ENCODE data around the gene ATG10. TPM values are rescaled to one million over a fixed set of nuclear protein-coding genes. Genes with fewer than 3 reads are reported as not detected.

ATG10 gene
- polyA plus RNA-seq, 1 donor from 2014 or later, result 12.1 TPM

DNA sequence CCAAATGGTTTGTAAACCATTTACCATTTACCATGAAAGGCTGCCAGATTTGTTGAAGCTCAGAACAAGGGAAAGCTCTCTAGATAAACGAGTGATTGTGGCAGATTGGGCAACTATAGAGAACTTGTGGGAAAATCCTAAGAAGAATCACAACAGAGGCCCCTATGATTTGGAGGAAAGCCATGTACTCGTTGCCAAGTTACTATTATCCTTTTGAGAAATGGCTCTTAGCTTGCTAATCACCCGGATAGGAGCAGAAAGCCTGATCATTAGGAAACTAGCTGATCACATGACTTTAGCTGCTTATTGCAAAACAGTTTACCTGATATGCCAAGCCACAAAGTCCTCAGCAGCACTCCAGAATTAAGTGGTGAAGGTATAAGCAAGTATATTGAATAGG, 23.5 kb upstream of the ATG10 start:
- no peak overlapping the region for H3K4me2 ChIP-seq (ENCODE audit: low read length)
- no peaks in the 10 kb centered on the region for H3K9me2 ChIP-seq (ENCODE audit: insufficient read depth, low read length)
- no peaks in the 10 kb centered on the region for H3F3A ChIP-seq (ENCODE audit: insufficient read depth, low read length, poor library complexity, severe bottlenecking)
- no peak overlapping the region for H3K27ac ChIP-seq (ENCODE audit: low read length)
- no peak overlapping the region for H2AFZ ChIP-seq (ENCODE audit: low read depth, low read length)
- H3K9ac ChIP-seq (ENCODE audit: low read length), result no peak overlapping the region
- TF ChIP-seq, protein P1, sequence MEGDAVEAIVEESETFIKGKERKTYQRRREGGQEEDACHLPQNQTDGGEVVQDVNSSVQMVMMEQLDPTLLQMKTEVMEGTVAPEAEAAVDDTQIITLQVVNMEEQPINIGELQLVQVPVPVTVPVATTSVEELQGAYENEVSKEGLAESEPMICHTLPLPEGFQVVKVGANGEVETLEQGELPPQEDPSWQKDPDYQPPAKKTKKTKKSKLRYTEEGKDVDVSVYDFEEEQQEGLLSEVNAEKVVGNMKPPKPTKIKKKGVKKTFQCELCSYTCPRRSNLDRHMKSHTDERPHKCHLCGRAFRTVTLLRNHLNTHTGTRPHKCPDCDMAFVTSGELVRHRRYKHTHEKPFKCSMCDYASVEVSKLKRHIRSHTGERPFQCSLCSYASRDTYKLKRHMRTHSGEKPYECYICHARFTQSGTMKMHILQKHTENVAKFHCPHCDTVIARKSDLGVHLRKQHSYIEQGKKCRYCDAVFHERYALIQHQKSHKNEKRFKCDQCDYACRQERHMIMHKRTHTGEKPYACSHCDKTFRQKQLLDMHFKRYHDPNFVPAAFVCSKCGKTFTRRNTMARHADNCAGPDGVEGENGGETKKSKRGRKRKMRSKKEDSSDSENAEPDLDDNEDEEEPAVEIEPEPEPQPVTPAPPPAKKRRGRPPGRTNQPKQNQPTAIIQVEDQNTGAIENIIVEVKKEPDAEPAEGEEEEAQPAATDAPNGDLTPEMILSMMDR (IDR thresholded peaks at IDR 0.05; ENCODE audit: poor library complexity, severe bottlenecking), result no peak
- TF ChIP-seq RAD21 (conservative IDR thresholded peaks at IDR 0.05), result no peak
- TF ChIP-seq EP300 (conservative IDR thresholded peaks at IDR 0.05; ENCODE audit: poor library complexity, severe bottlenecking), result no peak
- no peak for TF ChIP-seq MXI1 (conservative IDR thresholded peaks at IDR 0.05; ENCODE audit: poor library complexity, severe bottlenecking)
- TF ChIP-seq, protein P2, sequence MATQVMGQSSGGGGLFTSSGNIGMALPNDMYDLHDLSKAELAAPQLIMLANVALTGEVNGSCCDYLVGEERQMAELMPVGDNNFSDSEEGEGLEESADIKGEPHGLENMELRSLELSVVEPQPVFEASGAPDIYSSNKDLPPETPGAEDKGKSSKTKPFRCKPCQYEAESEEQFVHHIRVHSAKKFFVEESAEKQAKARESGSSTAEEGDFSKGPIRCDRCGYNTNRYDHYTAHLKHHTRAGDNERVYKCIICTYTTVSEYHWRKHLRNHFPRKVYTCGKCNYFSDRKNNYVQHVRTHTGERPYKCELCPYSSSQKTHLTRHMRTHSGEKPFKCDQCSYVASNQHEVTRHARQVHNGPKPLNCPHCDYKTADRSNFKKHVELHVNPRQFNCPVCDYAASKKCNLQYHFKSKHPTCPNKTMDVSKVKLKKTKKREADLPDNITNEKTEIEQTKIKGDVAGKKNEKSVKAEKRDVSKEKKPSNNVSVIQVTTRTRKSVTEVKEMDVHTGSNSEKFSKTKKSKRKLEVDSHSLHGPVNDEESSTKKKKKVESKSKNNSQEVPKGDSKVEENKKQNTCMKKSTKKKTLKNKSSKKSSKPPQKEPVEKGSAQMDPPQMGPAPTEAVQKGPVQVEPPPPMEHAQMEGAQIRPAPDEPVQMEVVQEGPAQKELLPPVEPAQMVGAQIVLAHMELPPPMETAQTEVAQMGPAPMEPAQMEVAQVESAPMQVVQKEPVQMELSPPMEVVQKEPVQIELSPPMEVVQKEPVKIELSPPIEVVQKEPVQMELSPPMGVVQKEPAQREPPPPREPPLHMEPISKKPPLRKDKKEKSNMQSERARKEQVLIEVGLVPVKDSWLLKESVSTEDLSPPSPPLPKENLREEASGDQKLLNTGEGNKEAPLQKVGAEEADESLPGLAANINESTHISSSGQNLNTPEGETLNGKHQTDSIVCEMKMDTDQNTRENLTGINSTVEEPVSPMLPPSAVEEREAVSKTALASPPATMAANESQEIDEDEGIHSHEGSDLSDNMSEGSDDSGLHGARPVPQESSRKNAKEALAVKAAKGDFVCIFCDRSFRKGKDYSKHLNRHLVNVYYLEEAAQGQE (IDR thresholded peaks at IDR 0.05; ENCODE audit: borderline replicate concordance), result no peak
- H4K20me1 ChIP-seq (ENCODE audit: insufficient read depth), result no peaks in the 10 kb centered on the region
- no peaks in the 10 kb centered on the region for H3K79me2 ChIP-seq (replicated peaks; ENCODE audit: insufficient read depth, low read length)
- H3K4me3 ChIP-seq (ENCODE audit: low read length), result no peak overlapping the region
- no peaks in the 10 kb centered on the region for H3K9me3 ChIP-seq (ENCODE audit: low read length)
- H3K27me3 ChIP-seq (ENCODE audit: insufficient read depth, low read depth, low read length), result no peaks in the 10 kb centered on the region
- no peaks in the 10 kb centered on the region for H3K36me3 ChIP-seq (ENCODE audit: insufficient read depth, low read length)

DNA sequence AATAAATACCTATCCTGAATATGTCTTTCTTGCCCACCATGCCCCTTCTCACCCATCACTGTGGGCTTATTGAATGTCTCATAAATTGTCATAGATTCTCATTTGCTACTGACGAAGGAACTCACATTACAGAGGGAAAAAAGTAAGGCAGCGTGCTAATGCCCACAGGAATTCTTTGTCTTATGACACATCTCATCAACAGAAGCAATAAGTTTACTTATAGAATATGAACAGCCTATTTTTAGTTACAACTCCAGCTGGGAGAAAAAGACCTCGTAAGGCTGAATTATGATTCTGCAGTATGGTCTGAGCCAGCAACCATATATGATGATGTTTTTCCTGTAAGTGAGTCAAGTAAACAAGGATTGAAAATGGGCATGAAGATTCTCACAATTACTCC, 22.4 kb upstream of the ATG10 start:
- H4K20me1 ChIP-seq (ENCODE audit: insufficient read depth), result no peaks in the 10 kb centered on the region
- no peak overlapping the region for H3K4me3 ChIP-seq (ENCODE audit: low read length)
- no peaks in the 10 kb centered on the region for H3K36me3 ChIP-seq (ENCODE audit: insufficient read depth, low read length)
- TF ChIP-seq, protein P2 (IDR thresholded peaks at IDR 0.05; ENCODE audit: borderline replicate concordance), result no peak
- TF ChIP-seq SMC3 (conservative IDR thresholded peaks at IDR 0.05; ENCODE audit: poor library complexity) (no peak), EZH2 (IDR thresholded peaks at IDR 0.05; ENCODE audit: borderline replicate concordance, insufficient read depth, low read length, poor library complexity, severe bottlenecking) (no peak), RAD21 (conservative IDR thresholded peaks at IDR 0.05) (no peak), EP300 (conservative IDR thresholded peaks at IDR 0.05; ENCODE audit: poor library complexity, severe bottlenecking) (no peak), MXI1 (conservative IDR thresholded peaks at IDR 0.05; ENCODE audit: poor library complexity, severe bottlenecking) (no peak), TAF1 (IDR thresholded peaks at IDR 0.05; ENCODE audit: low read depth) (no peak), POLR2AphosphoS5 (IDR thresholded peaks at IDR 0.05) (no peak)
- TF ChIP-seq, protein P1 (IDR thresholded peaks at IDR 0.05; ENCODE audit: poor library complexity, severe bottlenecking), result no peak
- no peaks in the 10 kb centered on the region for H3K79me2 ChIP-seq (replicated peaks; ENCODE audit: insufficient read depth, low read length)
- no peak overlapping the region for H3K9ac ChIP-seq (ENCODE audit: low read length)
- no peaks in the 10 kb centered on the region for H3F3A ChIP-seq (ENCODE audit: insufficient read depth, low read length, poor library complexity, severe bottlenecking)
- H2AFZ ChIP-seq (ENCODE audit: low read depth, low read length), result no peak overlapping the region
- no peaks in the 10 kb centered on the region for H3K9me3 ChIP-seq (ENCODE audit: low read length)
- H3K9me2 ChIP-seq (ENCODE audit: insufficient read depth, low read length), result no peaks in the 10 kb centered on the region
- H3K4me2 ChIP-seq (ENCODE audit: low read length), result no peak overlapping the region
- H3K27me3 ChIP-seq (ENCODE audit: insufficient read depth, low read depth, low read length), result no peaks in the 10 kb centered on the region
- H3K27ac ChIP-seq (ENCODE audit: low read length), result no peak overlapping the region

Measured in neural cell (in vitro differentiated cells).